A549 (cell line): ENCODE data around the gene KRTAP9-9. TPM values are rescaled to one million over a fixed set of nuclear protein-coding genes. Genes with fewer than 3 reads are reported as not detected.

Source experiments
- CBX8 ChIP-seq: fragments of 200-600 bp; sonication (generic); IDR thresholded peaks from 2 replicates; pipeline ENCODE4 v1.6.1; 2016
- CEBPB ChIP-seq, 2 experiments: fragments of >200 bp in 1 of 2; sonication (Bioruptor Twin) in 1 of 2; formaldehyde crosslinking in 1 of 2; IDR thresholded peaks; 2 replicates each; pipeline ENCODE4 v1.6.1; 2012 to 2016
- CHD2 ChIP-seq: fragments of 150-350 bp; IDR thresholded peaks from 2 replicates; pipeline ENCODE4 v1.6.1; 2014; ENCODE audit warnings: low read length; ENCODE audit not compliant: partially characterized antibody
- CHD4 ChIP-seq: fragments of 200-600 bp; sonication (generic); IDR thresholded peaks from 2 replicates; pipeline ENCODE4 v1.6.1; 2016; ENCODE audit warnings: antibody characterized with exemption, mild to moderate bottlenecking, borderline replicate concordance
- FOSB ChIP-seq: fragments of 250-450 bp; sonication (Bioruptor Pico); IDR thresholded peaks from 2 replicates; pipeline ENCODE4 v1.5.0; 2020; ENCODE audit warnings: mild to moderate bottlenecking, moderate library complexity
- FOSL2 ChIP-seq, 2 experiments: fragments of 450-650 bp in 1 of 2; fragments of >200 bp in 1 of 2; sonication (Bioruptor Twin) in 1 of 2; formaldehyde crosslinking; IDR thresholded peaks; 2 replicates each; pipeline versions ENCODE4 v1.5.0 to v1.6.1; 2016 to 2020; ENCODE audit warnings: mild to moderate bottlenecking in 1 of 2, moderate library complexity in 1 of 2
- HOXA7 ChIP-seq: fragments of 250-450 bp; sonication (Bioruptor Pico); IDR thresholded peaks from 2 replicates; pipeline ENCODE4 v1.5.0; 2020; ENCODE audit warnings: mild to moderate bottlenecking, moderate library complexity
- HOXB13 ChIP-seq: fragments of 250-450 bp; sonication (Bioruptor Pico); IDR thresholded peaks from 2 replicates; pipeline ENCODE4 v1.5.0; 2020; ENCODE audit warnings: low read depth, mild to moderate bottlenecking, moderate library complexity
- JUN ChIP-seq, 2 experiments: fragments of >200 bp; sonication (Bioruptor Twin); formaldehyde crosslinking; IDR thresholded peaks; 2 replicates in 1 of 2; 3 replicates in 1 of 2; pipeline ENCODE4 v1.6.1; 2016 to 2017
- KDM1A ChIP-seq: fragments of 200-600 bp; sonication (generic); IDR thresholded peaks from 2 replicates; pipeline ENCODE4 v1.6.1; 2016; ENCODE audit warnings: low read depth, mild to moderate bottlenecking
- KDM5A ChIP-seq: fragments of 200-600 bp; sonication (generic); IDR thresholded peaks from 2 replicates; pipeline ENCODE4 v1.6.1; 2016; ENCODE audit warnings: antibody characterized with exemption, mild to moderate bottlenecking
- MYC ChIP-seq: IDR thresholded peaks from 2 replicates; pipeline ENCODE4 v1.6.1; 2012; ENCODE audit warnings: mild to moderate bottlenecking, inconsistent platforms, low read length, improper control_type of control experiment, borderline replicate concordance
- NPAS2 ChIP-seq: fragments of 250-450 bp; sonication (Bioruptor Pico); IDR thresholded peaks from 2 replicates; pipeline ENCODE4 v1.8.0; 2022; ENCODE audit warnings: mild to moderate bottlenecking, moderate library complexity, borderline replicate concordance
- PHF8 ChIP-seq: fragments of 200-600 bp; sonication (generic); IDR thresholded peaks from 2 replicates; pipeline ENCODE4 v1.6.1; 2016; ENCODE audit warnings: low read depth, mild to moderate bottlenecking, antibody characterized with exemption, moderate library complexity, borderline replicate concordance
- RAD21 ChIP-seq, 2 experiments: fragments of >200 bp in 1 of 2; sonication (Bioruptor Twin) in 1 of 2; formaldehyde crosslinking in 1 of 2; IDR thresholded peaks in 1 of 2; conservative IDR thresholded peaks in 1 of 2; 2 replicates in 1 of 2; 3 replicates in 1 of 2; pipeline ENCODE4 v1.6.1; 2012 to 2018; ENCODE audit warnings: inconsistent platforms in 1 of 2
- RCOR1 ChIP-seq: fragments of 150-350 bp; IDR thresholded peaks from 2 replicates; pipeline ENCODE4 v1.6.1; 2014; ENCODE audit warnings: antibody characterized with exemption, low read length, low read depth
- RFX5 ChIP-seq: fragments of 450-650 bp; IDR thresholded peaks from 2 replicates; pipeline ENCODE4 v1.7.1; 2014; ENCODE audit warnings: antibody characterized with exemption, mild to moderate bottlenecking, moderate library complexity
- RNF2 ChIP-seq: fragments of 200-600 bp; sonication (generic); IDR thresholded peaks from 2 replicates; pipeline ENCODE4 v1.6.1; 2016; ENCODE audit warnings: low read depth, mild to moderate bottlenecking, antibody characterized with exemption, moderate library complexity, borderline replicate concordance
- SMC3 ChIP-seq: fragments of >200 bp; sonication (Bioruptor Twin); formaldehyde crosslinking; IDR thresholded peaks from 3 replicates; pipeline ENCODE4 v1.6.1; 2018; ENCODE audit warnings: inconsistent platforms
- SREBF2 ChIP-seq: fragments of 450-650 bp; IDR thresholded peaks from 2 replicates; pipeline ENCODE4 v1.6.1; 2014; ENCODE audit warnings: mild to moderate bottlenecking, moderate library complexity
- ZC3H11A ChIP-seq: fragments of 450-650 bp; IDR thresholded peaks from 2 replicates; pipeline ENCODE4 v1.6.1; 2014; ENCODE audit warnings: antibody characterized with exemption, mild to moderate bottlenecking
- ZSCAN20 ChIP-seq: fragments of 250-450 bp; sonication (Bioruptor Pico); IDR thresholded peaks from 2 replicates; pipeline ENCODE4 v1.8.0; 2022; ENCODE audit warnings: mild to moderate bottlenecking, moderate library complexity
- polyA plus RNA-seq, 4 experiments: library from polyadenylated mRNA; depleted of rRNA in 3 of 4; stranded (reverse); fragments of >200 nt; fragmentation: RNase III in 1 of 4; extraction: RNeasy Plus Mini Kit Qiagen cat#74134 plus additional on column Dnase treatment in 1 of 4; gene quantifications; 2 replicates in 3 of 4; 3 replicates in 1 of 4; pipeline ENCODE4 v1.2.3, GENCODE V29; 2011 to 2017
- TF ChIP-seq, protein P1 (sequence below): fragments of 250-450 bp; sonication (Bioruptor Pico); IDR thresholded peaks from 2 replicates; pipeline ENCODE4 v1.5.0; 2021; ENCODE audit warnings: mild to moderate bottlenecking, moderate library complexity, borderline replicate concordance
- TF ChIP-seq, protein P2 (sequence below): IDR thresholded peaks from 2 replicates; pipeline ENCODE4 v1.6.1; 2012
- TF ChIP-seq, protein P3 (sequence below): fragments of >200 bp; sonication (Bioruptor Twin); formaldehyde crosslinking; IDR thresholded peaks from 3 replicates; pipeline ENCODE4 v1.6.1; 2016
- TF ChIP-seq, protein P4 (sequence below): IDR thresholded peaks from 2 replicates; pipeline ENCODE4 v1.6.1; 2012
- TF ChIP-seq, protein P5 (sequence below): fragments of 450-650 bp; IDR thresholded peaks from 2 replicates; pipeline ENCODE4 v1.6.1; 2014; ENCODE audit warnings: antibody characterized with exemption
- TF ChIP-seq, protein P6 (sequence below): fragments of >200 bp; sonication (Bioruptor Twin); formaldehyde crosslinking; IDR thresholded peaks from 2 replicates; pipeline ENCODE4 v1.6.1; 2016
- TF ChIP-seq, protein P7 (sequence below): fragments of 150-350 bp; IDR thresholded peaks from 2 replicates; pipeline ENCODE4 v1.6.1; 2014; ENCODE audit warnings: low read depth, mild to moderate bottlenecking, low read length

Gene KRTAP9-9
- polyA plus RNA-seq, 2 of the 4 experiments (the other 2 are of a cell fraction) = not detected

DNA sequence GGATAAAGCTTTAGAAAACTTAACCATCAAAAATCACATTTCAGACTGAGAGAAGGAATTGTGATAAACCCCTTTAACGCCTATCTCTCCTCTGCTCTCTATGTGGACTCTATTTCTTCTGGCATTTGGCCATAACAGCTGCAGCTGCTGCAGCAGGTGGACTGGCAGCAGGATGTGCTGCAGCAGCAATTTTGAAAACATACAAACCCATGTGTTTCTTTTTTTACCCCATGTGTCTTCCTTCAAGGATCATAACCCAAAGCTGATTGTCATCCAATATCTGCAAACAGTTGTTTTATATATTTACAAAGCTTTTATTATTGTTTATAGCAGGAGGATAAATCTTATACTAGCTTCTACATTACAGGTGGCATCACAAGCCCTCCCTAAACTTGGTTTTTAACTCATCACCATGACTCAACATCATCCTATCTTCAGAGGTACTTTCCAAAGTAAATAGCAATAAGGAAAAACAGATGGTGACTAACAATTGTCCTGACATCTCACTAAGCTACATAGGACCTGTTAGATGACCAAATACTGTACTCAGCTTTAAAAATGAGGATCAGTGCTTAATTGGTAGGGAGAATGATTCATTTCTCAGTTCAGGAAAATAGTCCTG lies 43.2 kb upstream of the KRTAP9-9 start (continued):
- TF ChIP-seq, protein P1, sequence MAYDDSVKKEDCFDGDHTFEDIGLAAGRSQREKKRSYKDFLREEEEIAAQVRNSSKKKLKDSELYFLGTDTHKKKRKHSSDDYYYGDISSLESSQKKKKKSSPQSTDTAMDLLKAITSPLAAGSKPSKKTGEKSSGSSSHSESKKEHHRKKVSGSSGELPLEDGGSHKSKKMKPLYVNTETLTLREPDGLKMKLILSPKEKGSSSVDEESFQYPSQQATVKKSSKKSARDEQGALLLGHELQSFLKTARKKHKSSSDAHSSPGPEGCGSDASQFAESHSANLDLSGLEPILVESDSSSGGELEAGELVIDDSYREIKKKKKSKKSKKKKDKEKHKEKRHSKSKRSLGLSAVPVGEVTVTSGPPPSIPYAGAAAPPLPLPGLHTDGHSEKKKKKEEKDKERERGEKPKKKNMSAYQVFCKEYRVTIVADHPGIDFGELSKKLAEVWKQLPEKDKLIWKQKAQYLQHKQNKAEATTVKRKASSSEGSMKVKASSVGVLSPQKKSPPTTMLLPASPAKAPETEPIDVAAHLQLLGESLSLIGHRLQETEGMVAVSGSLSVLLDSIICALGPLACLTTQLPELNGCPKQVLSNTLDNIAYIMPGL (CRISPR knock-in tag) = no peak
- TF ChIP-seq HOXA7 (CRISPR knock-in tag) (no peak), CHD4 (no peak), SREBF2 (no peak), CBX8 (no peak), RAD21 (conservative IDR thresholded peaks at IDR 0.05 in 1 of 2, IDR thresholded peaks at IDR 0.05 in 1 of 2) (peak in 1 of 2 experiments; percentile 4; a peak in 1 of 5 replicates), FOSL2 (IDR thresholded peaks at IDR 0.05) (peak; percentile 68), FOSL2 (CRISPR knock-in tag; IDR thresholded peaks at IDR 0.05) (peak; percentile 82), ZC3H11A (no peak), JUN (IDR thresholded peaks at IDR 0.05) (peak; percentile 33 to 39; a peak in 2 of 5 replicates), RNF2 (no peak), RFX5 (no peak), KDM1A (no peak), RCOR1 (no peak), CEBPB (IDR thresholded peaks at IDR 0.05) (peak in 1 of 2 experiments; percentile 10; a peak in 1 of 4 replicates), CHD2 (no peak), MYC (no peak), KDM5A (no peak), PHF8 (no peak), ZSCAN20 (CRISPR knock-in tag) (no peak), NPAS2 (CRISPR knock-in tag) (no peak), SMC3 (0 out of 3 replicates have a peak, but pooled peaks have one; percentile 3), HOXB13 (no peak), FOSB (CRISPR knock-in tag) (no peak)
- TF ChIP-seq, protein P2, sequence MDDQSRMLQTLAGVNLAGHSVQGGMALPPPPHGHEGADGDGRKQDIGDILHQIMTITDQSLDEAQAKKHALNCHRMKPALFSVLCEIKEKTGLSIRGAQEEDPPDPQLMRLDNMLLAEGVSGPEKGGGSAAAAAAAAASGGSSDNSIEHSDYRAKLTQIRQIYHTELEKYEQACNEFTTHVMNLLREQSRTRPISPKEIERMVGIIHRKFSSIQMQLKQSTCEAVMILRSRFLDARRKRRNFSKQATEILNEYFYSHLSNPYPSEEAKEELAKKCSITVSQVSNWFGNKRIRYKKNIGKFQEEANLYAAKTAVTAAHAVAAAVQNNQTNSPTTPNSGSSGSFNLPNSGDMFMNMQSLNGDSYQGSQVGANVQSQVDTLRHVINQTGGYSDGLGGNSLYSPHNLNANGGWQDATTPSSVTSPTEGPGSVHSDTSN = no peak
- TF ChIP-seq, protein P3, sequence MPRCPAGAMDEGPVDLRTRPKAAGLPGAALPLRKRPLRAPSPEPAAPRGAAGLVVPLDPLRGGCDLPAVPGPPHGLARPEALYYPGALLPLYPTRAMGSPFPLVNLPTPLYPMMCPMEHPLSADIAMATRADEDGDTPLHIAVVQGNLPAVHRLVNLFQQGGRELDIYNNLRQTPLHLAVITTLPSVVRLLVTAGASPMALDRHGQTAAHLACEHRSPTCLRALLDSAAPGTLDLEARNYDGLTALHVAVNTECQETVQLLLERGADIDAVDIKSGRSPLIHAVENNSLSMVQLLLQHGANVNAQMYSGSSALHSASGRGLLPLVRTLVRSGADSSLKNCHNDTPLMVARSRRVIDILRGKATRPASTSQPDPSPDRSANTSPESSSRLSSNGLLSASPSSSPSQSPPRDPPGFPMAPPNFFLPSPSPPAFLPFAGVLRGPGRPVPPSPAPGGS = no peak
- TF ChIP-seq, protein P4, sequence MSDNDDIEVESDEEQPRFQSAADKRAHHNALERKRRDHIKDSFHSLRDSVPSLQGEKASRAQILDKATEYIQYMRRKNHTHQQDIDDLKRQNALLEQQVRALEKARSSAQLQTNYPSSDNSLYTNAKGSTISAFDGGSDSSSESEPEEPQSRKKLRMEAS = 0 out of 2 replicates have a peak, but pooled peaks have one; percentile 20
- TF ChIP-seq, protein P5, sequence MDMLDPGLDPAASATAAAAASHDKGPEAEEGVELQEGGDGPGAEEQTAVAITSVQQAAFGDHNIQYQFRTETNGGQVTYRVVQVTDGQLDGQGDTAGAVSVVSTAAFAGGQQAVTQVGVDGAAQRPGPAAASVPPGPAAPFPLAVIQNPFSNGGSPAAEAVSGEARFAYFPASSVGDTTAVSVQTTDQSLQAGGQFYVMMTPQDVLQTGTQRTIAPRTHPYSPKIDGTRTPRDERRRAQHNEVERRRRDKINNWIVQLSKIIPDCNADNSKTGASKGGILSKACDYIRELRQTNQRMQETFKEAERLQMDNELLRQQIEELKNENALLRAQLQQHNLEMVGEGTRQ = no peak
- TF ChIP-seq, protein P6, sequence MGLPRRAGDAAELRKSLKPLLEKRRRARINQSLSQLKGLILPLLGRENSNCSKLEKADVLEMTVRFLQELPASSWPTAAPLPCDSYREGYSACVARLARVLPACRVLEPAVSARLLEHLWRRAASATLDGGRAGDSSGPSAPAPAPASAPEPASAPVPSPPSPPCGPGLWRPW = no peak
- TF ChIP-seq, protein P7, sequence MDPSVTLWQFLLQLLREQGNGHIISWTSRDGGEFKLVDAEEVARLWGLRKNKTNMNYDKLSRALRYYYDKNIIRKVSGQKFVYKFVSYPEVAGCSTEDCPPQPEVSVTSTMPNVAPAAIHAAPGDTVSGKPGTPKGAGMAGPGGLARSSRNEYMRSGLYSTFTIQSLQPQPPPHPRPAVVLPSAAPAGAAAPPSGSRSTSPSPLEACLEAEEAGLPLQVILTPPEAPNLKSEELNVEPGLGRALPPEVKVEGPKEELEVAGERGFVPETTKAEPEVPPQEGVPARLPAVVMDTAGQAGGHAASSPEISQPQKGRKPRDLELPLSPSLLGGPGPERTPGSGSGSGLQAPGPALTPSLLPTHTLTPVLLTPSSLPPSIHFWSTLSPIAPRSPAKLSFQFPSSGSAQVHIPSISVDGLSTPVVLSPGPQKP = no peak
